NCI-H2196 (cell line): ENCODE data around the gene LOXL1.
A peak's percentile ranks its signal among the peaks of the same experiment; 100 is the strongest.

Experiments used
- DNase-seq: peaks from one replicate; lab custom pipeline; 2025; ENCODE audit not compliant: unreplicated experiment; lab: John Stamatoyannopoulos, UW

Gene LOXL1

DNA sequence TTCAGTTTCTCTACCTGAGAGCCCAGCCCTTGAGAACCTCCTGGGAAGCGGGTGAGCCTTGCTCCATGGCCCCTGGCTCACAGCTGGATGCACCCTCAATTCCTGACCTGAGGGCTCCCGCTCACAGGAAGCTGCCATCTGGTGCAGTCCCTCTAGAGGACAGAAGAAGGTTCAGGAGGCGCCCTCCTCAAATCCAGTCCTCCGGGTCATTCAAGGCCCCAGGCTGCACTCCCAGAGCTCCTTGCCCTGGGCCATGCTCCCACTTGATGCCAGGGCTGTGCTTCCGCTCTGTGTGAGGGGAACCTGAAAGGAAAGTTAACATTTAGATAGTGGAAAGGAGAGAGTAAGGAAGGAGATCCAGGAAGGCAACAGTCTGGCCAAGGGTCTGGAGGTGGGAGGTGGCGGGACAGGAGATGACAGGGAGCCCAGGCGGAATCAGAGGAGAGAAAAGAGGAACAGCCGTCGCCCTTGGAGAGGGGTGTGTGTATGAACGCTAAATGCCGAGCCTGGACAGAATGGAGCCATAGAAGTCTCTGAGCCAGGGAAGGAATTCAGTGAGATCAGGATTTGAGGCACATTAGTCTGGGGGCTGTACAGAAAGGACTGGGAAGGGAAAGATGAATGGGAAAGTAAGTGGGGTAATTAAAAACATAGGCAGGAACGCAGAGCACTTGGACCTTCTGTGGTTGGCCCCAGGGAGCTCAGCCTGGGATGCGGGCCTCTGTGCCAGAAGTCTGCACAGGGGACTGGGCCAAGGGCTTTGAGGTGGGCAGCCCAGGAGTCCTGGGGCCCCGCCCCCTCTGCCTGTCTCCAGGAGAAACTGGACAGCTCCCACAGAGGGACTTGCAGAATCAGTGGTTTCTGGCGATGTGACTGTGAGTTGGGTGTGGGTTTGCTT lies 26.8 kb upstream of the LOXL1 start:
- DNase-seq = no peak

DNA sequence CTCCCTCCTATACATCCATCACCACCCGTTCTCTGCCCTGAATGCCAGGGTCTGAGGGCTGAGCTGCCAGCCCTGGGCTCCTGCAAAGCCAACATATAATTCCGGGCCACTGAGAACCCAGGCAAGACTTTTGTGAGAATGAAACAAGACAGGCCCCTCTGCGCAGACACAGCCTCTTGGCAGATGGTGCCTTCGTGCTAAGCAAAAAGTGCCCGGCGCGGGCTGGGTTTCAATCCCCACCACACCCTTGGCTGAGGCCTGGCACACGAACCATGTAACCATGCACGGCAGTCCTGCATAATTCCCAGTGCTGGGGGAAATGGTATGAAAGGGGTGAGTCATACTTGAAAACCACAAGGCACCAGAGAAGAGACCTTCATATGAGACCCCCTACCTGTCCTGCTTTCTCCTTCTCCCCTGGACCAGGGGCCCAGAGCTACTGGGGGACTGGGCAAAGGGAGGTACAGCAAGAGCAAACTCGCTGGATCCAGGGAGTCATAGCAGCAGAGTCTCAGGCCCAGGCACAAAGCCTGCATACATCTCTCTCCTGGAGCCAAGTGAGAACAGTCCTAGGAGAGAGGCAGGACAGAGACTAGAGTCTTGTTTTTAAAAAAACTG lies 26.1 kb upstream of the LOXL1 start:
- no peak for DNase-seq

DNA sequence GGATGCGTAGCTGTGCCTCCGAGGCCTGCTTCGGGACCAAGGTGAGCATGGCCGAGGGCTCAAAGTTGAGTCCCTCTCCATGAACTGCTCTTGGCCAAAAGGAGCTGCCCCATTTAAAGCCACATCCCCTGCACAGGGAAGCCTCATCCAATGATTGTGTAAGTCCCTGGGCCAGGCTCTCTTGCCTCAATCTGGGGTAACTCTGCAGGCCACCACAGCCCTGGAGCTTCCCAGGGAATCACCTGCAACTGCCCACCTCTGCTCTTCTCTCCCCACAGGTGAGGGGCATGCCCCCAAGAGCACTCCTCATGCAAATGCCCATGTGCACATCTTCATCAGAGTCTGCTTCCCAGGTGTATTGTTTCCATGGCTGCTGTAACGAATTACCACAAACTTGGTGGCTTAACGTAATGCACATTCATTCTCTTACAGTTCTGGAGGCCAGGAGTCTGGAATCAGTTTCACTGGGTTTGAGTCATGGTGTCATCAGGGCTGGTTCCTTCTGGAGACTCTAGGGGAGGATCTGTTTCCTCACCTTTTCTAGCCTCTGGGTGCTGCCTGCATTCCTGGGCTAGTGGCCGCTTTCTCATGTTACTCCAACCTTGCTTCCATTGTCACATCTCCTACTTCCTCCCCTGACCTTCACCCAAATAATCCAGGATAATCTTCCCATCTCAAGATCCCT lies 25.0 kb upstream of the LOXL1 start:
- DNase-seq = no peak

DNA sequence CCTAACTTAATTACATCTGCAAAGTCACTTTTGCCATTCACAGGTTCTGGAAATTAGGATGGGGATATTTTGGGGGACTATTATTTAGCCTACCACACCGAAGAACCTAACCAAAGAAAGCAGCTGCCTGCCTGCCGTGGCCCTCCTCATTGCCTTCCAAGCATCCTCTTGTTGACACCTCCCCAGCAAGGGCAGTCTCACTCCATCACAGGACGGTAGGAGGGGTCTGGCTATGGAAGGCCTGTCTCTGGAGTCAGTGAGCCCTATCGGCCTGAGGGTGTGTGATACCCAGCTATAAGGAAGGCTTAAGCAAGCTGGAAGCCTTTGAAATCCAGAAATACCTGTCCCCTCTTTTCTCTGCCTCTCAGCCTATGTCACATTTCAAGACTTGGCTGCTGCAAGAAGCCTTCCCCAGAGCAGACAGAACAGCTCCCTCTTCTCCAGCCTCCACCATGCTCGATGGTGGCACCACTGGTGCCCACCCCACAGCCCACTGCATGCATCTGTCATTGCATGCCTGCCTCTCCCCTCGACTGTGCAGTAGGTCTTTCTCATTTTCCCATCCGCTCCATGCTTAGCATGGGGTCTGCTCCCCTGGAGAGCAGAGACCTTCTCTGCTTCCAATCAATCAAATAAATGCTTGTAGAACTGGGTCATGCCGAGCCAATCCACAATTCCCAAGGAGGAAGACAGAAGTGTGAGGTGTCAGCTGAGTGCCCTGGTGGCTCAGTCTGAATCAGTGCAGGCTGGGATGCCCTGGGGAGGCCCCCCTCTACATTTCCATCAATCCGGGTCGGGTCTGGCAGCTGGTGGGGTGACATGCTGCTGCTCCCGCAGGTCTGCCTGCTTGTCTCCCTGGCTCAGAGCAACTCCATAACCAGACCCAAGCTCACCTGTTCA lies 23.9 kb upstream of the LOXL1 start:
- DNase-seq = no peak

DNA sequence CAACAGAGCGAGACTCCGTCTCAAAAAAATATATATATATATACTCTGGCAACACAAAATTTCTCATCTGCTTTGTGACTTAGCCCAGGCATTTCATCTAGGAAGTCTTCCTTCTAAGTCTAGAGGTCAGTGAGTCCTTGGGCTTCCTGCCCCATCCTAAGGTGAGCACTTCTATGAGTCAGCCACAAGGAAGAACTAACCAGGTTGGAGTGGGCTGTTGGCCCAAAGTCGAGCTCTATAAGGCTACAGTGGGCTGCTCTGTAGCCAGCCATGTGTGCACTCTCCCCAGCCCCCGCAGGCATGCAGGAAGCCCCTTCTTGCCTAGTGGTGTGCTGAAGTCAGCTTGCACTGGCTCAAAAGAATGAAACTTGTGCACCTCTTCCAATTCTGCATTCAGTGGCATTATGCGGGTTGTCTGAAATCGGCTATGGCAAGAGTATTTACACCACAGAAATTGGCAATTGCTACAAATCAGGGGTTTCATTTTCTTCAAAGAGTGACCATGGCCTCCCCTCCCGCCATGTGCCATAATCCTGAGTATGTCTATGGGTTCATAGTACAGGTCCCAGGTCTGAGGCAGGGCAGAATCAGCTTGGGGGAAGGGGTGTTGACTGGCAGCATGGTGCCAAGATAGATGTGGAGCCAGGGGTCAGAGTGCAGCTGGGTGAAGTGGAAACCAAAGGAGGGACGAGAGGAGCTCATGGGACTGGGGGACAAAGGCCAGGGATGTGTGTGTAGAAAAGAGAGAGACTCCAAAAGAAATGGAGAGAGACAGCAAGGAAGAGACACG lies 22.0 kb upstream of the LOXL1 start:
- DNase-seq = no peak

DNA sequence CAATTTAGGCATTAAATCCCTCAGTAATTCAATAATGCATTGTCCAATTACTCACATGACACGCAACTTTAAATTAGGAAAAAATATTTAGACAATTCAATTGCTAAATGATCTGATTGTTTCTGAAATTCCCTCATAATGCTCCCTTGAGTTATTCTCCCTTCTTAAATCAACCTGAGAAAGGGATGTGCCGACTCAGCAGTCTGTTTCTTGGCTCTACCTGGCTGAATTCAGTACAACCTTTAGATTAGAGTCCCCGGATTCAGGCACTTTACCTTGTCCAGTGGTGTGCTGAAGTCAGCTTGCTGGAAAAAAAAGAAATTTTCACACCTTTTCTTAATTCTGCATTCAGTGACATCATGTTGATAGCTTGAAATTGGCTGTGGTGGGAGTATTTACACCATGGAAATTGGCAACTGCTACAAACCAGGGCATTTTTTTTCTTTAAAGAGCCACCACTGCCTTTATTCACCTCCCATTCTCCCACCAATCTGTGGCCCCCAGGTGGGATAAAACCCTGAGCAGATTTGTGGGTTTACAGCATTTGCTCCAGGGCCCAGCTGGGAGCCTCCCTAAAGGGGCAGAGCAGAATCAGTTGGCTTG lies 20.9 kb upstream of the LOXL1 start:
- DNase-seq = no peak

DNA sequence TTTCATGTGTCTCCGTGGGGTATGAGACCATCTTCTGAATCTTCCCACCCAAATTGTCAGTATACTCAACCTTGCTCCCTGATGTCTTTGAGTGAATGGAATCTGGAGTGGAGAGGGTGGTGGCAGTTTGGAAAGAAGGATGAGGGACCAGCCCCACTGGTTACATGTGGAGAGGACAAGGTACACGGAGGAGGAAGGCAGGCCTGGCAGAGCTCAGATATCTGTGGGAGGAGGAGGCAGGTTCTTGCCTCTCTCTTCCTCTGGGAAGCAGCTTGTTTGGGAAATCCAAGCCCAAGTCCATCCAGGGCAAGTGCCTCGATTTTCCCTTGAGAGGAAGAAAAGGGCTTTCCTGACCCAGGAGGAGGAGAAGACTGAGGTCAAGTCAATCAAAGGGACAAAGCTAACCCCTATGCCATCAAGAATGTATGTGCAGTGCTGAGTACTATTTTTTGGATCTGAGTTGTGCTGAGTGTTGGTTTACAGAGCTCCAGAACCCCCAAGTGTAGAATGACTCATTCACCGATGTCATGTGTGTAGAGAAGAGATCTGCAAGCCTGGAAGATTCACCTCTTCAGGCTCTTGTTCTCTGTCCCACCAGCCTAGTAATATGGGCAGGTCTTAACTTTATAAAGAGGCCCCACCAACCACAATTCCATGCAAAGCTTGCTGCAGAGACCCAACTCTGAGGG lies 19.8 kb upstream of the LOXL1 start:
- no peak for DNase-seq

DNA sequence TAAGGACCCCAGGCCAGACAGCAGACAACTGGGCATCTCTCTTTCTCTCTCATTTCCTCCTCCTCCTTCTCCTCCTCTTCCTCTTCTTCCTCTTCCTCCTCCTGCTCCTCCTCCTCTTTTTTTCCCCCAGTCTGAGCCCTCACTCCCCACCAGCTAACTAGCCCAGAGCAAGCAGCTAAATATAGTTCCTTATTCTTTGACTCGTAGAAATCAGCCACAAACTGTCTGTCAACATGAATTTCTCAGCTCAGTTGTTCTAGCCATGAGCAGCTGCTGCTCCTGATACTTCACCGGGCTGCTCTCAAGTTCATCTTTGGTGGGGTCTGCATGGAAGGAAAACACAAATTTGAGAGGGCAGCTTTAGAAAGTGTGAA lies 19.2 kb upstream of the LOXL1 start:
- no peak for DNase-seq

DNA sequence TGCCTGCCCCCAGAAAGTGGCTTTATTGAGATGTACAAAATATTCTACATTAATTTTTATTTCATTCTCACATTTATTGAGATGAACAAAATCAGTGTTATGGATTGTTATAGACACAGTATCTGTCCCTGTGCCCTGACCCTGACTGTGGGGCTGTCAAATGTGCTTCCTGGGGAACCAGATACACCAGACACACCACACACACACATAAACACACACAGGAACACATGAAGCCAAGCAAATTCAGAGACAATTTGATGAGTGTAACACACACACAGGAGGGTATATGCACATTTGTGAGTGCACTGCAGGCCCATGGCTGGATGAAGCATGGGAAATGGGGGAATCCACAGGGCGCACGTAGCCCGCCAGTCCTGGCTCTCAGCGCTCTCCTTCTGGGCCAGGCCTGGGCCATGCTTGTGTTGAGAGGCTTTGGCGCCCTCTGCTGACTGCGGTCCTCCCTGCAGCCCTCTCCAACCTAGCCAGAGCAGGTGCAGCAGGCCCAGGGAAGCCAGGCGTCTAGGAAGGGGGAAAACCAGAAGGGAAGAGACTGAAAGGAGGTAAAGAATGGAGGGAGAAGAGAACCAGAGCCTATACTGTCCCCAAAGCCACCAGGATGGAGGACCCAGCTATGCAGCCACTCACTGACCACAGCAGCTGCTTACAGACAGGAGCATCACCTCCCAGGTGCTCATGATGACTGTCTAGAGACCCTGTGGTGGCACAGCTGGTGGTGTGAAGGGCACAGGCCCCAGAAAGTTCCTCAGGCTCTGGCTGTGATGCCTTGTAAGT lies 18.0 kb upstream of the LOXL1 start:
- peak; percentile 60 for DNase-seq

DNA sequence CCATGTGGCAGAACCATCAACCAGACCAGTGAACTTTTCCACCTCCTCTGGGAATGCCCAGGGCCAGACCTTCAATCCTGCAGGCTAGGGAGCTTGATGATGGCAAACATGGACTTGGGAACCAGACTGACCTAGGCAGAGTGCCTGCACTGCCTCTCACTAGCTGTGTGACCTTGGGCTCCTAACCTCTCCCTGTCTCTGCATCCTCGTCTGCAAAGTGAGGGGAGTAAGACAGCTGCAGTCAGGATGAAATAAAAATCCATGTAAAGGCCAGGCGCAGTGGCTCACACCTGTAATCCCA lies 17.5 kb upstream of the LOXL1 start:
- DNase-seq = no peak

DNA sequence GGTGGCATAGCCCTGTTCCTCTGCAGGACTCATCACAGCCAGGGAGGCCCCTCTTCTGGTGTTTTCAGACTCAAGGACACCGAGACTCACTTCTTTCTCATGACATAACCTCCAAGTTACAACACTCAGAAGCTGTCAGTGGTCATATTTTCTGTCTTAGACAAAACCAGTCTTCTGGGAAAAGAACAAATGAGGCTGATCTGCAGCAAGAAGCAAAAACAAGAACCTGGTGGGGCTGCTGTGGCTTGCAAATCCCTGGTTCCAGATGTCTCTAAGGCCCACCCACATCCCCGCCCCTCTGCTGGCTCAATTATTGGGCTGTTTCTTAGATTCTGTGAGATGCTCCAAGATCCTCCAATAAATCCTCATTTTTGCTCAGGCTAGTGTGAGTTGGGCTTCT lies 16.6 kb upstream of the LOXL1 start:
- DNase-seq = no peak

DNA sequence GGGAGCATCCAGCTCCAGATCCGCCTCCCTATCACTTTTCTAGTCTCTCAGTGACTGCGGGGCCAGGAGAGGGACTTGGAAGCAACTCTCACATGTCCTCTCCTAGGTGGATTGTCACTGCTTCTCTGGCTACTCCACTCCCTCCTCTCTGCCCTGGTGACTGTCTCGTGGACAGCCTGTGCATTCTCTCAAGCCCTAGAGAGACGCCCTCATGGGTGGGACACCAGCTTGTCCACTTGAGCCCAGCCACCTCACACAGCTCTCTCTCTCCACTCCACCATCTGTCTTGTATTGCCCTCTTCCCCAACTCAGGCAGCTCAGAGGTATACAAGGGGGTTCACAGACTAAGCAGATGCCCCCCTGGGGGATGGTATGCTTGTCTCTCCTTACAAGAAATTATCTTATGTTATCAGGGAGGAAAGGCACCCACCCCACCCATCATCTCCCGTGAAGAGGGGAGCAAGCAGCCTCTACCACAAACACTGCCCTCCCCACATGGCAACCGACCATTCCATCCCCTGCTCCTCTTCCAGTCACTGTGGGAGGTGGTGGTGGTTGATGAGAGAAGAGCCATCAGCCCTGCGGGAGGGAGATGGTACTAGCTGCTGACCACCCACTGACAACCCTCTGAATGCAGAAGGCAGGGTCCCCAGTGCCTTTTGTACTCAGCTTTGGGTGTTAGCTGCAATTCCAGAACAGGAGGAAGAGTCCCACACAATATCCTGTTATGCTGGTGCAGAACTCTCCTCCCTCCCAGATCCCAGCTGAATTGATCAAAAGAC lies 15.5 kb upstream of the LOXL1 start:
- no peak for DNase-seq

DNA sequence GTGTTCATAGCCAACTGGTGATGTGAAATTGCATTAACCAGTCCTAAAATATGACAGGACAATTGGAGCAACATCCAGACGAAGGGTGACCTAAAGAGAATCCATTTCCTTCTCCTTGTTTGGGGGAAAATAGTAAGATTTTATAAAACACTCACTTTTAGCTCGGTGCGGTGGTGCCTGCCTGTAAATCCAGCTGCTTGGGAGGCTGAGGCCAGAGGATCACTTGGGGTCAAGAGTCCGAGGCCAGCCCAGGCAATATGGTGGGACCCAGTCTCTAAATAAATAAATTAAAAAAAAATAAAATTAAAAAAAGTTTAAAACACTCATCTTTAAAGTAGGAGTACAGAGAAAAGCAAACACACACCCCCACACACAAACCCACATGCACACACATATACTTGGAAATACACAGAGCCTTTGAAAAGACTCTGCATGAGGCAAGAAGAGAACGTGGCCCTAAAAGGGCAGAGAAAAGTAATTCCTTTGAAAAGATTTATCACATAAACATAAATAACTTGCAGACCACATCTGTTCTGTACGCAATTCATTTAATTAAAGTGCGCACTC lies 14.1 kb upstream of the LOXL1 start:
- no peak for DNase-seq

DNA sequence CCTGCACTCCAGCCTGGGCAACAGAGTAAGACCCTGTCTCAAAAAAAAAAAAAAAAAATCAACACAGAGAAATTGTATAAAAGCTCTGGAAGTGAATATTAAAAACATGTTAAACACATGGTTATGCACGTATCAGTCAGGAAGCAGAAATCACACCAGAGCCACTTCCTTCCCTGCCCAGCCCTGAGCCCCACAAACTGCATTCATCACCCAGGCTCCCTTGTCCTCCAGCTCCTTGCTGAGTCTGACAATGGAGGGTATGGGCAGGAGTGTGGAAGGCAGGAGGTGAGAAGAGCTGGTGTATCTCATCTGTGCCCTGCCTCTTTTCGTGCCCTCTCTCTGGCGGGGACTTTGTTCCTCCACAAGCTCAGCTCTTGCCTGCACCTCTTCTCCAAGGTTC lies 12.1 kb upstream of the LOXL1 start:
- DNase-seq = no peak

DNA sequence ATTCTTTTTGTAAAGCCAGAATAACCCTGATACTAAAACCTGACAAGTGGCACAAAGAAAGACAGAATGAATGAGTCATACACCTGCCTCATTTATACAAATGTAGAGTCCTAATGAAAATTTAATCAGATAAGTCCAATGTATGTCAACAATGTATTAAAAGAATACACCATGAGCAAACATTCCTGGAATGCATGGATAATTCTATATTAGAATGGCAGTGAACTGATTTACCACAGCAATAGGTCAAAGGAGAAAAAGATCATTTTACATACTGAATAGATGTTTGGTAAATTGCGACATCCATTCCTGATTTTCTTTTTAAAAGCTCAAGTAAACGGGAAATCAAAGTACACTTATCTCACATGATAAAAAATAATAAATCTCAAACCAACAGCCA lies 11.2 kb upstream of the LOXL1 start:
- DNase-seq = no peak

DNA sequence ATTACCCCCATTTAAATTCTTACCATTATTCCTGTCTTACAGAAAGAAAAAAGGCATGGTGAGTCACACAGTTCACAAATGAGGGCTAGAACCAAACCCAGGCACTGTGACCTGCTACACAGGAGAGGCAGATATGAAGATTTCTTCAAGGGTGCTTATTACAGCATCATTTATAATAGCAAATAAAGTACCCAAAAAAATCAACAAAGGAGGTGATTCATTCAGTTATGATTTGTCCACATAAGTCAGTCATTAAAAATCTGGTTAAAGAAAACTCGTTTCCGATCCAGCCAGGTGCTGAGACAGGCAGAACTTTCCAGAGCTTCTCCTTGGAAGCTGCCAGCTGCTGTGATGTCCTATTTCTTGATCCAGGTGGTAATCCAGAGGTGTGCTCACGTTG lies 7.5 kb upstream of the LOXL1 start:
- DNase-seq = no peak

DNA sequence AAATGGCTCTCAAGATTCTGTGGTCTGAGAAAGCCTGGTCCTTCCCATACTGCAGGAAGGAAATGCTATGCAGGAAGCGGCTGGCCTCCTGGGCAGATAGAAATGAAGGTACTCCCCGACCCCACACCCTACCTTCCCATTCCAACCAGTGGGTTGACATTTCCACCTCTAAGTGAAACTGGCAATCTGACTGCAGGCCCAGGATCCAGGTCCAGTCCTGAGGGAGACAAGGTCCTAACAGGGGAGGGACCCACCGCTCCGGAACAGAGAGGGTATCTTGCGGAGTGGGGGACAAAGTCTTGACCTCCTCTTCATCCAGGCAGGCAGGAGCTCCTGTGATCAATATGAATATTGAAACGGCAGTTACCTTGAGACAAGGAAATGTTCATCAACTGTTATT lies 6.6 kb upstream of the LOXL1 start:
- DNase-seq = no peak
